Osteocyte (in vitro differentiated cells): ENCODE measurements around the gene GULP1. TPM values are rescaled to one million over a fixed set of nuclear protein-coding genes. Genes with fewer than 3 reads are reported as not detected.
A peak's percentile ranks its signal among the peaks of the same experiment; 100 is the strongest.

ENCODE experiments used
- DNase-seq: peaks from one replicate; pipeline ENCODE4 v3.0.0; 2021; ENCODE audit warnings: mixed read lengths; ENCODE audit not compliant: unreplicated experiment; ENCODE audit errors: extremely low spot score
- H3K27ac Mint-ChIP-seq: one replicate; pipeline ENCODE4 v1.8.0; 2021; ENCODE audit warnings: mild to moderate bottlenecking, mixed read lengths; ENCODE audit not compliant: unreplicated experiment
- H3K27me3 Mint-ChIP-seq: one replicate; pipeline ENCODE4 v1.8.0; 2021; ENCODE audit warnings: mixed read lengths; ENCODE audit not compliant: unreplicated experiment
- H3K36me3 Mint-ChIP-seq: one replicate; pipeline ENCODE4 v1.8.0; 2021; ENCODE audit warnings: mixed read lengths; ENCODE audit not compliant: unreplicated experiment
- H3K4me1 Mint-ChIP-seq: one replicate; pipeline ENCODE4 v1.8.0; 2021; ENCODE audit warnings: mixed read lengths; ENCODE audit not compliant: unreplicated experiment
- H3K4me3 Mint-ChIP-seq: one replicate; pipeline ENCODE4 v1.8.0; 2021; ENCODE audit warnings: mild to moderate bottlenecking, moderate library complexity, mixed read lengths; ENCODE audit not compliant: unreplicated experiment
- H3K9me3 Mint-ChIP-seq: one replicate; pipeline ENCODE4 v1.8.0; 2021; ENCODE audit warnings: mixed read lengths; ENCODE audit not compliant: unreplicated experiment
- total RNA-seq: library from RNA; stranded (reverse); gene quantifications from 2 replicates; pipeline ENCODE4 v1.2.1, GENCODE V29; 2021
- TF ChIP-seq, protein P1 (sequence below): fragments of 200-600 bp; sonication (generic); IDR thresholded peaks from 2 replicates; pipeline ENCODE4 v1.5.0; 2021; ENCODE audit warnings: antibody characterized with exemption, mild to moderate bottlenecking, moderate library complexity

Gene GULP1
- total RNA-seq, 1 donor from 2014 or later, result 36.7 TPM

DNA sequence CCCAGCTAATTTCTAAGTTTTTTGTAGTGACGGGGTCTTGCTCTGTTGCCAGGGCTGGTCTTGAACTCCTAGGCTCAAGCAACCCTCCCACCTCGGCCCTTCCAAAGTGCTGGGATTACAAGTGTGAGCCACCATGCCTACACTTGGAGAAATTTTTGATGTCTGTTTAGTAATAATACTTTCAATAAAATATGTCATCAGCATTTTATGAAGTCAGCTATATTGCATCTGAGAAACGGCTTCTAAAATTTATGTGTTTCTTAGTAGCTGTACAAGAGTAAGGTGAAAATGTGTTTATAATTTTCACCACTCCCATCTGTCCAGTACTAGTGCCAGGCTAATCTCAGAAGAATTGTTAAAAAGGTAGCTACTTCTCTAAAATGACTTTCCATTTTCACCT, 46.8 kb downstream of the GULP1 start:
- Mint-ChIP-seq H3K9me3 (no peaks in the 10 kb centered on the region), H3K4me3 (no peak overlapping the region), H3K27ac (no peak overlapping the region), H3K4me1 (peaks cover 16% of the 10 kb centered on the region), H3K27me3 (no peaks in the 10 kb centered on the region), H3K36me3 (no peaks in the 10 kb centered on the region)
- TF ChIP-seq, protein P1, sequence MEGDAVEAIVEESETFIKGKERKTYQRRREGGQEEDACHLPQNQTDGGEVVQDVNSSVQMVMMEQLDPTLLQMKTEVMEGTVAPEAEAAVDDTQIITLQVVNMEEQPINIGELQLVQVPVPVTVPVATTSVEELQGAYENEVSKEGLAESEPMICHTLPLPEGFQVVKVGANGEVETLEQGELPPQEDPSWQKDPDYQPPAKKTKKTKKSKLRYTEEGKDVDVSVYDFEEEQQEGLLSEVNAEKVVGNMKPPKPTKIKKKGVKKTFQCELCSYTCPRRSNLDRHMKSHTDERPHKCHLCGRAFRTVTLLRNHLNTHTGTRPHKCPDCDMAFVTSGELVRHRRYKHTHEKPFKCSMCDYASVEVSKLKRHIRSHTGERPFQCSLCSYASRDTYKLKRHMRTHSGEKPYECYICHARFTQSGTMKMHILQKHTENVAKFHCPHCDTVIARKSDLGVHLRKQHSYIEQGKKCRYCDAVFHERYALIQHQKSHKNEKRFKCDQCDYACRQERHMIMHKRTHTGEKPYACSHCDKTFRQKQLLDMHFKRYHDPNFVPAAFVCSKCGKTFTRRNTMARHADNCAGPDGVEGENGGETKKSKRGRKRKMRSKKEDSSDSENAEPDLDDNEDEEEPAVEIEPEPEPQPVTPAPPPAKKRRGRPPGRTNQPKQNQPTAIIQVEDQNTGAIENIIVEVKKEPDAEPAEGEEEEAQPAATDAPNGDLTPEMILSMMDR, result no peak
- DNase-seq, result no peak

DNA sequence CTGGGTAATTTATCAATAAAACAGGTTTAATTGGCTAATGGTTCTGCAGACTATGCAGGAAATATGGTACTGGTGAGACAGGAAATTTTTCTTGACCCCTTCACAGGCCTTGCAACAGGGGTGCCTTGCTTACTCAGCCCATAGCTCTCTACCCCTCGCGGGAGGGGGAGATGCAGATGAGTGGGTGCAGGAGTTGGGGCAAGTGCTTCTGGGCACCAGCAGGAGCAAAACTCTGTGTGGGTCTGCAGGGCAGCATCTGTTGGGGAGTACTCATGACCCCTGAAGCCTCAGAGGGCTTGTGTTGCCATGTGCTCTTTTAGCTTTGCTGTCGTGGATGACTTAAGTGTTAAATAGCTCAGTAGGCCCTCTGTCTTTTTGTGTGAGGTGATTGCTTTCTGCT, 48.6 kb downstream of the GULP1 start:
- no peak overlapping the region for H3K4me3 Mint-ChIP-seq
- H3K27me3 Mint-ChIP-seq, result no peaks in the 10 kb centered on the region
- peaks cover 10% of the 10 kb centered on the region for H3K4me1 Mint-ChIP-seq
- TF ChIP-seq, protein P1, result no peak
- DNase-seq, result no peak
- no peaks in the 10 kb centered on the region for H3K9me3 Mint-ChIP-seq
- H3K36me3 Mint-ChIP-seq, result no peaks in the 10 kb centered on the region
- H3K27ac Mint-ChIP-seq, result no peak overlapping the region

DNA sequence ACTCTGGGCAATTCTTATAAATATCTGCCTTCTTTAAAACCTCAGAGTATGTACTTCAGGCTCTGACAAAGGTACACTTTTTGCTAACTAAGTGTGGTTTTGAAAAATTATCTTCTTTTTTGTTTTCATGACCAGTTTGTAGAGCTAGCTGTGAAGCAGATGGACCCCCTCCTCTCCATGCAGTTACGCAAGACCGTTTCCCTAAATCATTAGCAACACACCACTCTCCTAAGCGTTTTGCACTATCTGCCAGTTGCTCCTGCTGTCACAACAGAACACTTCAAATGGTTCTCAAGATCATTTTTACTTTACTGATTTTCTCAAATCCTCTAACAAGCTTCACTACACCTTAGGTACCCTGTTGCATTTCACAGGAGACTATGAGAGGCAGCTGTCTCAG, 53.3 kb downstream of the GULP1 start:
- H3K9me3 Mint-ChIP-seq, result no peaks in the 10 kb centered on the region
- H3K27ac Mint-ChIP-seq, result peak overlapping the region; percentile 42
- H3K4me1 Mint-ChIP-seq, result peaks cover 26% of the 10 kb centered on the region
- no peaks in the 10 kb centered on the region for H3K36me3 Mint-ChIP-seq
- H3K27me3 Mint-ChIP-seq, result no peaks in the 10 kb centered on the region
- no peak overlapping the region for H3K4me3 Mint-ChIP-seq
- no peak for DNase-seq
- TF ChIP-seq, protein P1, result no peak

DNA sequence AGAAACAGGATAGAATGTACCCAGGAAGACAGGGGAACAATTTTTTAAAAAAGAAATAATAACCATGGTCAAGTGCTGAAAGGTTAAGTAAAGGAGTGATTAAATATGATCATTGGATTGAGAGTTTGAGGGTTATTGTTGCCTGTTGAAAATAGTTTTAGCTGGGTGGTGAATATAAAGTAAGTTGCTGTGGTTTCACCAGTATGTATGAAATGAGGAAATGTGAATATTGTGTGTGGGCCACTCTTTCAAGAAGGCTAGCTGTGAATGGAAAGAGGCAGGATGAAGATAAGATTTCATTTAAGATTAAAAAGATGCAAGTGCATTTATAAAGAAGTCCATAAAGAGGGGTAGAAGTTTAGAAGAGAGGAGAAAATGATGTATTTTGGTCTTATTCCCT, 53.8 kb downstream of the GULP1 start:
- H3K27ac Mint-ChIP-seq, result peak overlapping the region; percentile 42
- H3K4me3 Mint-ChIP-seq, result no peak overlapping the region
- TF ChIP-seq, protein P1, result no peak
- H3K36me3 Mint-ChIP-seq, result no peaks in the 10 kb centered on the region
- DNase-seq, result no peak
- no peaks in the 10 kb centered on the region for H3K9me3 Mint-ChIP-seq
- H3K4me1 Mint-ChIP-seq, result peaks cover 26% of the 10 kb centered on the region
- no peaks in the 10 kb centered on the region for H3K27me3 Mint-ChIP-seq

DNA sequence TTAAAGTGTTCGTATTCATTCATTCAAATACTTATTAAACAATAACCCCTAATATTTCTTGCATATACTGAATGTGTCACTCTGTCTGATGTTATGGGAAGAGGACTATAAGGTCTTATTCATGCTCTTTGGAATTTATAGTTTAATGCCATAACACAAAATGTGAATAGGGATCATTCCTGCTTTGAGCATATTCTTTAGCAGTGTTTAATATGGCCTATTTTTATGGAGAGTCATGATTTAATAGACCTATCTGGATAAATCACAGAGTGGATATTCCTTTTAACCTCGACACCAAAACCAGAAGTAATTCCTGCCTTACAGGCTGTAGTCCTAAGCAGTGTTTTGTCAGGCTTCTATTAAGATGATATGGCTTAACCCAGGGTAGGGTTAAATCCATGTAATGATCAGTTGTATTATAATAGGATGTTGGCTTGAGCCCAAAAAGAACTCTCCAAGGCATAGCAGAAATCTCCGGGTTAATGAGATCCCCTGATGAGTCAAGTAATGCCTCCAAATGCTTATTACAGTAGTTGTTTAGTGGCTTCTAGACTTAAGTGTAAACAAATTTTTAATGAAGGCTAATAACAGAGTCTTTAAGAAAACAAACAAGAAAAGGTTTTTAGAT, 54.3 kb downstream of the GULP1 start:
- H3K4me1 Mint-ChIP-seq, result peaks cover 26% of the 10 kb centered on the region
- H3K9me3 Mint-ChIP-seq, result no peaks in the 10 kb centered on the region
- TF ChIP-seq, protein P1, result no peak
- DNase-seq, result no peak
- H3K36me3 Mint-ChIP-seq, result no peaks in the 10 kb centered on the region
- no peaks in the 10 kb centered on the region for H3K27me3 Mint-ChIP-seq
- no peak overlapping the region for H3K4me3 Mint-ChIP-seq
- H3K27ac Mint-ChIP-seq, result no peak overlapping the region
